Hepatocyte (in vitro differentiated cells): Measurements from ENCODE around the gene MSX2. TPM values are rescaled to one million over a fixed set of nuclear protein-coding genes. Genes with fewer than 3 reads are reported as not detected.

ENCODE experiments used
- DNase-seq: peaks from one replicate; pipeline ENCODE4 v3.0.0-alpha.2; 2016; ENCODE audit warnings: low spot score
- H2AFZ ChIP-seq: fragments of 200-600 bp; sonication (generic); 2 replicates; pipeline ENCODE4 v1.6.0; 2016; ENCODE audit warnings: antibody characterized with exemption, mild to moderate bottlenecking
- H3K27ac ChIP-seq: fragments of 200-600 bp; sonication (generic); 2 replicates; pipeline ENCODE4 v1.5.1; 2016; ENCODE audit warnings: mild to moderate bottlenecking
- H3K27me3 ChIP-seq: fragments of 200-600 bp; sonication (generic); 2 replicates; pipeline ENCODE4 v1.6.1; 2016
- H3K36me3 ChIP-seq: fragments of 200-600 bp; sonication (generic); replicated peaks from 2 replicates; pipeline ENCODE4 v1.5.1; 2016; ENCODE audit warnings: low read depth; ENCODE audit not compliant: insufficient read depth
- H3K4me1 ChIP-seq: fragments of 200-600 bp; sonication (generic); 2 replicates; pipeline ENCODE4 v1.5.1; 2016; ENCODE audit warnings: mild to moderate bottlenecking, moderate library complexity; ENCODE audit not compliant: insufficient read depth
- H3K4me2 ChIP-seq: fragments of 200-600 bp; sonication (generic); 2 replicates; pipeline ENCODE4 v1.6.0; 2016
- H3K4me3 ChIP-seq: fragments of 200-600 bp; sonication (generic); 2 replicates; pipeline ENCODE4 v1.5.1; 2016; ENCODE audit warnings: mild to moderate bottlenecking
- H3K79me2 ChIP-seq: fragments of 200-600 bp; sonication (generic); 2 replicates; pipeline ENCODE4 v1.6.0; 2017; ENCODE audit warnings: mild to moderate bottlenecking
- H3K9me2 ChIP-seq: fragments of 200-600 bp; sonication (generic); replicated peaks from 2 replicates; pipeline ENCODE4 v1.6.0; 2017; ENCODE audit warnings: mild to moderate bottlenecking; ENCODE audit not compliant: insufficient read depth
- H3K9me3 ChIP-seq: fragments of 200-600 bp; sonication (generic); 2 replicates; pipeline ENCODE4 v1.5.1; 2016; ENCODE audit warnings: low read depth, mild to moderate bottlenecking
- H4K20me1 ChIP-seq: fragments of 200-600 bp; sonication (generic); 2 replicates; pipeline ENCODE4 v1.6.0; 2016; ENCODE audit warnings: mild to moderate bottlenecking; ENCODE audit not compliant: insufficient read depth, poor library complexity, severe bottlenecking
- CTCF ChIP-seq: fragments of 200-600 bp; sonication (generic); IDR thresholded peaks from 2 replicates; pipeline ENCODE4 v1.5.1; 2016; ENCODE audit warnings: antibody characterized with exemption, mild to moderate bottlenecking; ENCODE audit not compliant: poor library complexity
- EZH2 ChIP-seq: fragments of 200-600 bp; sonication (generic); IDR thresholded peaks from 2 replicates; pipeline ENCODE4 v1.6.1; 2016; ENCODE audit warnings: antibody characterized with exemption, mild to moderate bottlenecking, borderline replicate concordance
- EZH2phosphoT487 ChIP-seq: fragments of 200-600 bp; sonication (generic); IDR thresholded peaks from one replicate; pipeline ENCODE4 v1.6.1; 2018; ENCODE audit warnings: antibody characterized with exemption, mild to moderate bottlenecking, low read depth, moderate library complexity; ENCODE audit not compliant: unreplicated experiment, severe bottlenecking
- WGBS: methylation state at CpG from one replicate; pipeline ENCODE4 v1.1.6; 2016; ENCODE audit warnings: low lambda C conversion rate; ENCODE audit errors: missing lambda C conversion rate; 5-methylcytosine and 5-hydroxymethylcytosine counted together
- polyA plus RNA-seq: library from polyadenylated mRNA; unstranded; fragments of >200 nt; fragmentation: Nextera tagmentation; extraction: Ambion mirVana; gene quantifications from 2 replicates; pipeline ENCODE4 v1.2.1, GENCODE V29; 2016
- total RNA-seq: library from RNA; depleted of rRNA; stranded (reverse); fragments of >200 nt; gene quantifications from 2 replicates; pipeline ENCODE4 v1.2.3, GENCODE V29; 2014

The MSX2 gene
- total and polyA plus RNA-seq, 2 experiments from 2014 or later, result 20.7 to 28.4 TPM

GRCh38 chr5:174680901-174681565 is 43.3 kb upstream of the MSX2 start:
- H3K4me1 ChIP-seq, result no peaks in the 10 kb centered on the region
- H3K4me3 ChIP-seq, result no peak overlapping the region
- no peaks in the 10 kb centered on the region for H4K20me1 ChIP-seq
- WGBS, result 72% methylated on average over 7 of the region's 7 CpGs
- H3K9me3 ChIP-seq, result no peaks in the 10 kb centered on the region
- H3K27me3 ChIP-seq, result no peaks in the 10 kb centered on the region
- H3K27ac ChIP-seq, result no peak overlapping the region
- H3K9me2 ChIP-seq, result no peaks in the 10 kb centered on the region
- no peaks in the 10 kb centered on the region for H3K36me3 ChIP-seq
- no peaks in the 10 kb centered on the region for H3K79me2 ChIP-seq
- no peak overlapping the region for H3K4me2 ChIP-seq
- no peak for TF ChIP-seq EZH2phosphoT487
- no peak for TF ChIP-seq EZH2
- no peak for TF ChIP-seq CTCF
- H2AFZ ChIP-seq, result no peak overlapping the region
- DNase-seq, result no peak

- no peak overlapping the region for H3K4me3 ChIP-seq
- no peak for DNase-seq
- no peaks in the 10 kb centered on the region for H3K79me2 ChIP-seq
- no peaks in the 10 kb centered on the region for H3K9me3 ChIP-seq
- no peak overlapping the region for H3K4me2 ChIP-seq
- no peaks in the 10 kb centered on the region for H3K9me2 ChIP-seq
- H3K27me3 ChIP-seq, result peaks cover 21% of the 10 kb centered on the region
- peaks cover 5% of the 10 kb centered on the region for H3K4me1 ChIP-seq
- H2AFZ ChIP-seq, result no peak overlapping the region
- TF ChIP-seq EZH2phosphoT487 (no peak), EZH2 (no peak), CTCF (no peak)
- no peaks in the 10 kb centered on the region for H3K36me3 ChIP-seq
- H3K27ac ChIP-seq, result no peak overlapping the region
- no peaks in the 10 kb centered on the region for H4K20me1 ChIP-seq
Observed at GRCh38 chr5:174687503-174687902, 36.9 kb upstream of the MSX2 start.

GRCh38 chr5:174688441-174689354 is 35.7 kb upstream of the MSX2 start:
- H3K27ac ChIP-seq, result no peak overlapping the region
- no peaks in the 10 kb centered on the region for H4K20me1 ChIP-seq
- peaks cover 21% of the 10 kb centered on the region for H3K27me3 ChIP-seq
- peak; percentile 81 for TF ChIP-seq EZH2
- TF ChIP-seq CTCF, result no peak
- peak overlapping the region; percentile 74 for H3K4me2 ChIP-seq
- peaks cover 15% of the 10 kb centered on the region for H3K4me1 ChIP-seq
- peak overlapping the region; percentile 30 for H2AFZ ChIP-seq
- H3K9me3 ChIP-seq, result no peaks in the 10 kb centered on the region
- H3K79me2 ChIP-seq, result no peaks in the 10 kb centered on the region
- no peak for DNase-seq
- H3K4me3 ChIP-seq, result no peak overlapping the region
- no peaks in the 10 kb centered on the region for H3K36me3 ChIP-seq
- H3K9me2 ChIP-seq, result no peaks in the 10 kb centered on the region
- WGBS, result 24% methylated on average over 30 of the region's 30 CpGs
